WTC11 (cell line): ENCODE data around the gene SPATA6.

ENCODE experiments used
- CTCF ChIP-seq: fragments of 200-600 bp; IDR thresholded peaks from 2 replicates; pipeline ENCODE4 v1.8.0; 2022; ENCODE audit warnings: antibody characterized with exemption
- PREB ChIP-seq: sonication (generic); formaldehyde crosslinking; IDR thresholded peaks from 2 replicates; pipeline ENCODE4 v1.8.1; 2022; ENCODE audit warnings: mild to moderate bottlenecking, missing genetic modification reagents, moderate library complexity, borderline replicate concordance
- SP1 ChIP-seq: sonication (generic); formaldehyde crosslinking; conservative IDR thresholded peaks from 2 replicates; pipeline ENCODE4 v1.8.1; 2022; ENCODE audit warnings: missing genetic modification reagents
- ZNF425 ChIP-seq: fragments of 250-450 bp; sonication (Bioruptor Pico); conservative IDR thresholded peaks from 2 replicates; pipeline ENCODE4 v1.9.0; 2021; ENCODE audit warnings: mild to moderate bottlenecking

GRCh38 chr1:48309564-48310082 lies 162.4 kb downstream of the SPATA6 start:
- TF ChIP-seq PREB (CRISPR knock-in tag) (no peak), ZNF425 (CRISPR knock-in tag) (no peak), CTCF (no peak), SP1 (CRISPR knock-in tag) (no peak)
